Sigmoid colon (tissue), 7 donors: Measurements from ENCODE around the gene DZIP3. TPM values are rescaled to one million over a fixed set of nuclear protein-coding genes. Genes with fewer than 3 reads are reported as not detected.

Experiments used
- DNase-seq: peaks from one replicate; pipeline ENCODE4 v3.0.0-alpha.2; 2019
- H3K27ac ChIP-seq, 4 donors: fragments of 200-600 bp; sonication (generic); one replicate each; pipeline ENCODE4 v1.5.1; 2016 to 2019; ENCODE audit warnings: mild to moderate bottlenecking in 1 of 4
- H3K27me3 ChIP-seq, 3 donors: fragments of 200-600 bp; sonication (generic); one replicate each; pipeline ENCODE4 v1.5.1; 2019; ENCODE audit warnings: mild to moderate bottlenecking in 1 of 3
- H3K36me3 ChIP-seq, 4 donors: fragments of 200-600 bp; sonication (generic); one replicate each; pipeline ENCODE4 v1.5.1; 2016 to 2019
- H3K4me1 ChIP-seq, 4 donors: fragments of 200-600 bp; sonication (generic); one replicate each; pipeline ENCODE4 v1.5.1; 2017 to 2019
- H3K4me3 ChIP-seq, 4 donors: fragments of 200-600 bp; sonication (generic); one replicate each; pipeline ENCODE4 v1.5.1; 2017 to 2019; ENCODE audit warnings: mild to moderate bottlenecking in 2 of 4, moderate library complexity in 1 of 4
- H3K9me3 ChIP-seq, 4 donors: fragments of 200-600 bp in 3 of 4; sonication (generic) in 3 of 4; one replicate each; pipeline versions ENCODE4 v1.5.1 to v1.6.1; 2013 to 2019
- CTCF ChIP-seq, 4 experiments: fragments of 450-650 bp in 3 of 4; fragments of 200-600 bp in 1 of 4; IDR thresholded peaks; one replicate each; pipeline ENCODE4 v1.5.1; 2016 to 2019; ENCODE audit warnings: antibody characterized with exemption in 4 of 4, mild to moderate bottlenecking in 3 of 4, moderate library complexity in 2 of 4
- EP300 ChIP-seq, 4 donors: sonication (generic); formaldehyde crosslinking; IDR thresholded peaks; one replicate each; pipeline ENCODE4 v1.6.1; 2017; ENCODE audit warnings: antibody characterized with exemption in 4 of 4
- POLR2A ChIP-seq, 2 donors: fragments of 450-650 bp; IDR thresholded peaks; one replicate each; pipeline ENCODE4 v1.6.1; 2016; ENCODE audit warnings: antibody characterized with exemption in 2 of 2, mild to moderate bottlenecking in 2 of 2, moderate library complexity in 2 of 2
- POLR2AphosphoS5 ChIP-seq, 4 donors: sonication (generic); formaldehyde crosslinking; IDR thresholded peaks; one replicate each; pipeline ENCODE4 v1.6.1; 2017; ENCODE audit warnings: antibody characterized with exemption in 4 of 4
- WGBS, 2 donors: extraction: QIAGEN DNeasy Blood & Tissue Kit; methylation state at CpG; one replicate each; pipeline ENCODE4 v1.1.7; 2013; 5-methylcytosine and 5-hydroxymethylcytosine counted together
- intact Hi-C: fragments of 100-400 bp; cut with DNase I; formaldehyde crosslinking; loops from one replicate; pipeline ENCODE4 v1.15.1; 2023
- polyA plus RNA-seq, 3 donors: library from polyadenylated mRNA; stranded (reverse); fragments of 200-250 nt; gene quantifications; one replicate each; pipeline ENCODE4 v1.2.3, GENCODE V29; 2013
- total RNA-seq, 4 donors: library from RNA; depleted of rRNA; stranded (reverse); fragments of >200 nt; gene quantifications; one replicate each; pipeline ENCODE4 v1.1.0, GENCODE V29; 2016
- donor health status: healthy with polysubstance abuse.
- donor health status: Bipolar disorder and iron deficiency.
- donor health status: healthy.

The DZIP3 gene
- total and polyA plus RNA-seq, 7 donors, result 1.2 to 12.0 (median 8.8) TPM

DNA sequence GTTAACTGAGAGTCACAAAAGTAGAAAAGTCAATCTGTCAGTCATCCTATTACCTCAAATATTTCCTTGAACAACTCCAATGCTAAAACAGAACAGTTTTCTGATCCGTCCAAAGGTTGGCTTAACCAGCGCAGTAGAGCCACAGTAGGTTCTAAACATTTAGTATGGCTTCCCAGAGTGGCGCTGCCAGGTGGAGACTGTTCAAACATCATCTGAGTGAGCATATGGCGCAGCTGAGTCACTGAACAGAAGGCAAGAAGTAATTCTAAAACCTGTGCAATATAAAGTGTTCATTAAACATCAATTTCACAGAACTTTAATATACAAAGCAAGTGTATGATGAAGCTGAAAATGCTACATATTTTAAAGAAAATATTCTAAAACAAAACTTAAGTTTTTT, 20.2 kb upstream of the DZIP3 start:
- peaks cover 0 to 6% (median 0%) of the 10 kb centered on the region in 4 donors for H3K4me1 ChIP-seq
- no peaks in the 10 kb centered on the region for H3K36me3 ChIP-seq
- no peaks in the 10 kb centered on the region for H3K9me3 ChIP-seq
- H3K27ac ChIP-seq, result no peak overlapping the region
- no peak for DNase-seq
- WGBS, 2 donors, result 97 to 98% methylated on average over 4 of the region's 4 CpGs
- no peaks in the 10 kb centered on the region for H3K27me3 ChIP-seq
- no peak overlapping the region for H3K4me3 ChIP-seq
- intact Hi-C loops, result no loop called here
- TF ChIP-seq EP300 (IDR thresholded peaks at IDR 0.05) (no peak), CTCF (IDR thresholded peaks at IDR 0.05) (no peak), POLR2A (IDR thresholded peaks at IDR 0.05) (no peak), POLR2AphosphoS5 (IDR thresholded peaks at IDR 0.05) (no peak)

DNA sequence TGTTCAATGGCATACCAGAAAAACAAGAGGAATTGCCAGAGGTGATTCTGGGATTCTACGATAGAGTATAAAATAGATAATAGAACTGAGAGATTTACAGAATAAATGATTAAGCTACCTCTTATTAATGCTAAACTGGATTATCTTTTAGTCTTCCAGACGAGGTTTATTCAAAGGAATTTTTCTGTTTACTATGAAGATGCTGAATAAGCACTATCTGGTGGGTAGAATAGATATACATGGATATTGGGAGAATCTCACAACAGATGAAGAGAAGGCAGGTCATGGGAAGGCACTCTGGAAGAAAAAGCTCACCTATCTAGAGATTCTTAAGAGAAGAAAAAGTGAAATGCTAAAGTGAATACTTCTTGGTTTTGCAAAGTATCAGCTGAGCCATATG, 11.5 kb upstream of the DZIP3 start:
- TF ChIP-seq POLR2AphosphoS5 (IDR thresholded peaks at IDR 0.05) (no peak), CTCF (IDR thresholded peaks at IDR 0.05) (no peak), POLR2A (IDR thresholded peaks at IDR 0.05) (no peak), EP300 (IDR thresholded peaks at IDR 0.05) (no peak)
- Histone ChIP-seq H3K9me3 (no peaks in the 10 kb centered on the region), H3K4me1 (no peaks in the 10 kb centered on the region), H3K4me3 (no peak overlapping the region), H3K36me3 (no peaks in the 10 kb centered on the region), H3K27ac (no peak overlapping the region), H3K27me3 (no peaks in the 10 kb centered on the region)
- DNase-seq, result no peak
- intact Hi-C loops, result no loop called here
- 88 to 90% methylated on average over 2 of the region's 2 CpGs for WGBS, 2 donors

DNA sequence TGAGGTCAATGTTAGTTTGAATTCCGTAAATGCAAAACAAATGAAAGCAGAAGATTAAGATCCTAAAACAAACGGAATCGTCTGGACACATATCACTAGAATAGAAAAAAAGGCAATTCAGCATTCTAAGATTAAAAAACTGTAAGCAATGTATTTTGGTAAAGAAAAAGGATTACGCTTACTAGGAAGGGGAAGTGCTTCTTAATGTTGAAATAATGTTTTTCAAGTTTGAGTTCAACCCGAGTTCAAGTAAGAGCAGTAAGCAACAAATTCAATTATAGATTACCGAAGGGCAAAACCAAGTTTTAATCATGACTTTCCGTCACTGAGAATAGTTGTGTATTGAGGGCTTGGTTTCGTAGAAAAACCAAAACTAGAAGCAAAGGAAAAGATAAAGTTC, 921 bp upstream of the DZIP3 start:
- H3K27ac ChIP-seq, result peak overlapping the region in 3 of 4 donors; percentile 87 to 91 (median 89)
- H3K4me3 ChIP-seq, result peak overlapping the region; percentile 56 to 72 (median 61)
- H3K9me3 ChIP-seq, result no peaks in the 10 kb centered on the region
- no peaks in the 10 kb centered on the region for H3K27me3 ChIP-seq
- intact Hi-C loops, result no loop called here
- TF ChIP-seq POLR2AphosphoS5 (IDR thresholded peaks at IDR 0.05) (no peak), EP300 (IDR thresholded peaks at IDR 0.05) (no peak), POLR2A (IDR thresholded peaks at IDR 0.05) (no peak), CTCF (IDR thresholded peaks at IDR 0.05) (no peak)
- no peaks in the 10 kb centered on the region for H3K36me3 ChIP-seq
- WGBS, 2 donors, result 1 to 2% methylated on average over 8 of the region's 8 CpGs
- DNase-seq, result no peak
- H3K4me1 ChIP-seq, result peaks cover 0 to 23% (median 15%) of the 10 kb centered on the region in 4 donors

GRCh38 chr3:108589998-108590323, 439 bp downstream of the DZIP3 start:
- no peak for TF ChIP-seq POLR2A (IDR thresholded peaks at IDR 0.05)
- TF ChIP-seq POLR2AphosphoS5 (IDR thresholded peaks at IDR 0.05), result no peak
- no peak for TF ChIP-seq EP300 (IDR thresholded peaks at IDR 0.05)
- no peak for TF ChIP-seq CTCF (IDR thresholded peaks at IDR 0.05)
- Histone ChIP-seq H3K4me3 (peak overlapping the region; percentile 56 to 72 (median 61)), H3K27me3 (no peaks in the 10 kb centered on the region), H3K4me1 (peaks cover 0 to 23% (median 15%) of the 10 kb centered on the region in 4 donors), H3K9me3 (no peaks in the 10 kb centered on the region), H3K36me3 (no peaks in the 10 kb centered on the region), H3K27ac (peak overlapping the region; percentile 87 to 91 (median 88))
- 1% methylated on average over 11 of the region's 11 CpGs for WGBS, 2 donors
- DNase-seq, result no peak
- intact Hi-C loops, result no loop called here

- Histone ChIP-seq H3K27me3 (no peaks in the 10 kb centered on the region), H3K4me1 (peaks cover 0 to 23% (median 15%) of the 10 kb centered on the region in 4 donors), H3K27ac (peak overlapping the region in 2 of 4 donors; percentile 87 to 89), H3K36me3 (no peaks in the 10 kb centered on the region), H3K9me3 (no peaks in the 10 kb centered on the region), H3K4me3 (peak overlapping the region in 3 of 4 donors; percentile 56 to 64 (median 58))
- WGBS, 2 donors, result 13 to 27% methylated on average over 4 of the region's 4 CpGs
- TF ChIP-seq CTCF (IDR thresholded peaks at IDR 0.05) (no peak), EP300 (IDR thresholded peaks at IDR 0.05) (no peak), POLR2AphosphoS5 (IDR thresholded peaks at IDR 0.05) (no peak), POLR2A (IDR thresholded peaks at IDR 0.05) (no peak)
- no peak for DNase-seq
- intact Hi-C loops, result no loop called here
Measured at GRCh38 chr3:108590460-108590859, 938 bp downstream of the DZIP3 start.
